Panc1 (cell line): ENCODE data around the gene TESMIN. TPM values are rescaled to one million over a fixed set of nuclear protein-coding genes. Genes with fewer than 3 reads are reported as not detected.

Experiments used
- ATAC-seq: fragments of 200-7000 bp; cut with Tn5 transposase; 2 replicates; pipeline ENCODE4 v1.9.1; 2020; ENCODE audit warnings: mild to moderate bottlenecking, moderate library complexity
- BruUV-seq: library from RNA; stranded (reverse); fragments of 400-500 nt; replicated peaks from 2 replicates; lab custom pipeline; 2021; lab: Mats Ljungman, UMichigan
- CTCF ChIA-PET: fragments of 300-600 bp; sonication (Branson Sonifier 250); formaldehyde crosslinking; loops from one replicate; lab custom pipeline; 2022; ENCODE audit warnings: antibody characterized with exemption; lab: Charles Lee
- POLR2A ChIA-PET: fragments of 300-600 bp; sonication (Branson Sonifier 250); formaldehyde crosslinking; loops from one replicate; lab custom pipeline; 2022; ENCODE audit warnings: antibody characterized with exemption; lab: Charles Lee
- DNase-seq: peaks from one replicate; pipeline ENCODE4 v3.0.0-alpha.2; 2010; ENCODE audit warnings: low read depth, low spot score
- H3K27ac ChIP-seq: 2 replicates; pipeline ENCODE4 v1.5.1; 2011; ENCODE audit warnings: mild to moderate bottlenecking, low read length, inconsistent platforms
- H3K27me3 ChIP-seq: fragments of 200-500 bp; sonication (Bioruptor generic); 2 replicates; pipeline ENCODE4 v1.6.0; 2014; ENCODE audit warnings: low read length, inconsistent platforms; ENCODE audit not compliant: control insufficient read depth, insufficient read depth
- H3K36me3 ChIP-seq: fragments of 200-500 bp; sonication (Bioruptor generic); 2 replicates; pipeline ENCODE4 v1.5.1; 2014; ENCODE audit warnings: inconsistent platforms, mild to moderate bottlenecking, low read length, moderate library complexity; ENCODE audit not compliant: control insufficient read depth, insufficient read depth
- H3K4me1 ChIP-seq: 2 replicates; pipeline ENCODE4 v1.5.1; 2011; ENCODE audit warnings: inconsistent platforms, mild to moderate bottlenecking, low read length, moderate library complexity; ENCODE audit not compliant: control insufficient read depth, insufficient read depth
- H3K4me3 ChIP-seq, 2 experiments: 2 replicates each; pipeline ENCODE4 v1.5.1; 2011 to 2012; ENCODE audit warnings: low read depth in 2 of 2, low read length in 2 of 2, mild to moderate bottlenecking in 2 of 2, inconsistent platforms in 1 of 2, moderate library complexity in 1 of 2
- H3K9me3 ChIP-seq: fragments of 200-500 bp; sonication (Bioruptor generic); 2 replicates; pipeline ENCODE4 v1.5.1; 2014; ENCODE audit warnings: low read depth, mild to moderate bottlenecking, inconsistent platforms, low read length, moderate library complexity; ENCODE audit not compliant: control insufficient read depth, insufficient read depth
- CTCF ChIP-seq: fragments of 450-650 bp; IDR thresholded peaks from 2 replicates; pipeline ENCODE4 v1.5.1; 2017; ENCODE audit warnings: mild to moderate bottlenecking
- POLR2AphosphoS5 ChIP-seq: IDR thresholded peaks from 2 replicates; pipeline ENCODE4 v1.6.1; 2012; ENCODE audit warnings: mild to moderate bottlenecking, low read depth, low read length, moderate library complexity
- REST ChIP-seq, 2 experiments: IDR thresholded peaks; 2 replicates each; pipeline ENCODE4 v1.6.1; 2011 to 2012; ENCODE audit warnings: low read depth in 2 of 2, control low read depth in 1 of 2, low read length in 1 of 2, mild to moderate bottlenecking in 1 of 2, moderate library complexity in 1 of 2; ENCODE audit not compliant: insufficient read depth in 1 of 2
- SIN3A ChIP-seq: IDR thresholded peaks from 2 replicates; pipeline ENCODE4 v1.6.1; 2012; ENCODE audit warnings: low read depth, mild to moderate bottlenecking, low read length, moderate library complexity, borderline replicate concordance; ENCODE audit not compliant: insufficient read depth
- TCF7L2 ChIP-seq: IDR thresholded peaks from 2 replicates; pipeline ENCODE4 v1.6.1; 2011; ENCODE audit warnings: mild to moderate bottlenecking, low read depth, low read length, inconsistent platforms
- in situ Hi-C: cut with HindIII; loops from 2 replicates; pipeline ENCODE4 v1.10.0; 2016; ENCODE audit warnings: low sequenced_read_pairs, low pct_unique_long_range_greater_than_20kb
- intact Hi-C: fragments of 100-400 bp; cut with micrococcal nuclease; formaldehyde crosslinking; loops from one replicate; pipeline ENCODE4 v1.10.0; 2022; ENCODE audit not compliant: unreplicated experiment
- total RNA-seq: library from RNA; stranded (reverse); gene quantifications from one replicate; pipeline ENCODE4 v1.2.1, GENCODE V29; 2021; ENCODE audit not compliant: unreplicated experiment

TESMIN gene
- total RNA-seq, 1 experiment from 2014 or later, result 47.6 TPM

- ATAC-seq, result no peak
- H3K9me3 ChIP-seq, result no peaks in the 10 kb centered on the region
- no peaks in the 10 kb centered on the region for H3K4me1 ChIP-seq
- TF ChIP-seq REST (IDR thresholded peaks at IDR 0.05; ENCODE audit: insufficient read depth in 1 of 2, low read depth in 2 of 2, low read length in 1 of 2) (no peak), TCF7L2 (no peak), CTCF (no peak), SIN3A (no peak), POLR2AphosphoS5 (no peak)
- H3K4me3 ChIP-seq, result no peak overlapping the region
- ChIA-PET CTCF (no interaction called here), POLR2A (no interaction called here)
- intact Hi-C loops, result no loop called here
- no peaks in the 10 kb centered on the region for H3K36me3 ChIP-seq
- no TSS peak for BruUV-seq
- no peak overlapping the region for H3K27ac ChIP-seq
- DNase-seq, result no peak
- in situ Hi-C loops, result no loop called here
- no peaks in the 10 kb centered on the region for H3K27me3 ChIP-seq
These were observed 35.7 kb downstream of the TESMIN start for GRCh38 chr11:68715456-68716122.

DNA sequence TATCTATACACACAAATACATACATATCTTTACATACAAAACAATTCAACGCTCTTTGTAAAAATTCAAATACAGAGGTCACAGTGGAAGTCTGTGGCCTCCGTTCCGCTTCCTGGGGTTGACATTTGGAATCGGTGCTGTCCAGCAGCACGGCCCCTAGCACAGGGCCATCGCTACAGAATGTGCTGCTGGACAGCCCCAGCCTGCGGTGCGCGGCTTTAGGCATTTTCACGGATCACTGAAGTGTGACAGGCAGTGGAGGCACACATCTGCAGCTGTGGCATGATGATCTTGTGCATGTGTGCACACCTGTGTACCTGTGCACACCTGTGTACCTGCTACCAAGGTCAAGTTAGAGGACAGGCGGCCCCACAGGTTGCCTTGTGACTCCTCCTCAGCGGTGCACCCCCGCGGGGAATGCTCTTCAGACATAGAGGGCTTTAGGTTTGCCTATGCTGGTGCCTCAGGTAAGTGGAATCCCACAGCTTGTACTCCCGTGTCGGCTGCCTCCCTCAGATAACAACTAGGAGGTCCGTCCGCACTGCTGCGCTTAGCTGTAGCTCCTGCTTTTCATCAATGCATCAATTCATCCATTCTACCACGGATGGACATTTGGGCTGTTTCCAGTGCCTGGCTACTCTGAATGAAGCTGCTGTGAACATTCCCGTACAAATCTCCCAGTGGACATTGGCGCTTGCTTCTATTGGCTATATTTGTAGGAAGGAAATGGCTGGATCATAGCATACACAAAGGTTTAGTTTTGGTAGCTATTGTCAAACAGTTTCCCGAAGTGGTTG lies 37.1 kb downstream of the TESMIN start:
- H3K27me3 ChIP-seq, result no peaks in the 10 kb centered on the region
- no peaks in the 10 kb centered on the region for H3K36me3 ChIP-seq
- TF ChIP-seq REST (IDR thresholded peaks at IDR 0.05; ENCODE audit: insufficient read depth in 1 of 2, low read depth in 2 of 2, low read length in 1 of 2) (peak in 1 of 2 experiments; percentile 42; a peak in 1 of 4 replicates), POLR2AphosphoS5 (no peak)
- intact Hi-C loops (no loop called here), in situ Hi-C loops (no loop called here)
- ATAC-seq, result no peak
- CTCF ChIA-PET, result interaction anchor here (0.5 kb wide), 1 partner anchor 23 kb away, joined by 3 read pairs; no protein-coding TSS in a partner anchor
- H3K4me1 ChIP-seq, result no peaks in the 10 kb centered on the region
- DNase-seq, result no peak
- no peaks in the 10 kb centered on the region for H3K9me3 ChIP-seq
- H3K4me3 ChIP-seq, result no peak overlapping the region
- POLR2A ChIA-PET, result no interaction called here
- BruUV-seq, result no TSS peak
- H3K27ac ChIP-seq, result no peak overlapping the region
